ENCODE results near the gene LONP2.

DNA sequence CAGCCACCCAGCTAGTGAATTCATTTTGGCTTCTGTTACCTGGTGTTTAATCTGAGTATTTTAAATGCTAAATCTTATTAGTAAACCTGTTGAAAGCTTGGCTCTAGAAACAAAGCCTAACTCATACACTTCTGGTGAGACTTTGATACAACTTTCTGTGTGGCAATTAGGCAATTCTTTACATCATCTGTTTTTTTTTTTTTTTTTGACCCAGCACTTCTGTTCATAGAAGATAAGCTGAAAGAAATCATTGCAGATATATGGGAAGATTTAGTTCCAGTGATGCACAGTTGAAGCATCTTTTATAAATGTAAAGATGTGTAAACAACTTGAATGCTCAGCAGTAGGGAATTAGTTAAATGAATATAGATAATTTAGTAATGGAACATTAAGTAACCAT lies 24.9 kb downstream of the LONP2 start:
- TF ChIP-seq, protein P1, sequence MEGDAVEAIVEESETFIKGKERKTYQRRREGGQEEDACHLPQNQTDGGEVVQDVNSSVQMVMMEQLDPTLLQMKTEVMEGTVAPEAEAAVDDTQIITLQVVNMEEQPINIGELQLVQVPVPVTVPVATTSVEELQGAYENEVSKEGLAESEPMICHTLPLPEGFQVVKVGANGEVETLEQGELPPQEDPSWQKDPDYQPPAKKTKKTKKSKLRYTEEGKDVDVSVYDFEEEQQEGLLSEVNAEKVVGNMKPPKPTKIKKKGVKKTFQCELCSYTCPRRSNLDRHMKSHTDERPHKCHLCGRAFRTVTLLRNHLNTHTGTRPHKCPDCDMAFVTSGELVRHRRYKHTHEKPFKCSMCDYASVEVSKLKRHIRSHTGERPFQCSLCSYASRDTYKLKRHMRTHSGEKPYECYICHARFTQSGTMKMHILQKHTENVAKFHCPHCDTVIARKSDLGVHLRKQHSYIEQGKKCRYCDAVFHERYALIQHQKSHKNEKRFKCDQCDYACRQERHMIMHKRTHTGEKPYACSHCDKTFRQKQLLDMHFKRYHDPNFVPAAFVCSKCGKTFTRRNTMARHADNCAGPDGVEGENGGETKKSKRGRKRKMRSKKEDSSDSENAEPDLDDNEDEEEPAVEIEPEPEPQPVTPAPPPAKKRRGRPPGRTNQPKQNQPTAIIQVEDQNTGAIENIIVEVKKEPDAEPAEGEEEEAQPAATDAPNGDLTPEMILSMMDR (conservative IDR thresholded peaks at IDR 0.05; ENCODE audit: low read depth in 2 of 2): no peak
- TF ChIP-seq EZH2phosphoT487 (IDR thresholded peaks at IDR 0.05; ENCODE audit: unreplicated experiment) (no peak), EZH2 (IDR thresholded peaks at IDR 0.05; ENCODE audit: low read depth, unreplicated experiment) (no peak), CREB1 (CRISPR knock-in tag; IDR thresholded peaks at IDR 0.05; ENCODE audit: low read depth) (no peak), POLR2AphosphoS5 (IDR thresholded peaks at IDR 0.05; ENCODE audit: low read depth) (no peak), ZNF331 (CRISPR knock-in tag; IDR thresholded peaks at IDR 0.05; ENCODE audit: low read depth) (no peak)
- TF ChIP-seq, protein P2, sequence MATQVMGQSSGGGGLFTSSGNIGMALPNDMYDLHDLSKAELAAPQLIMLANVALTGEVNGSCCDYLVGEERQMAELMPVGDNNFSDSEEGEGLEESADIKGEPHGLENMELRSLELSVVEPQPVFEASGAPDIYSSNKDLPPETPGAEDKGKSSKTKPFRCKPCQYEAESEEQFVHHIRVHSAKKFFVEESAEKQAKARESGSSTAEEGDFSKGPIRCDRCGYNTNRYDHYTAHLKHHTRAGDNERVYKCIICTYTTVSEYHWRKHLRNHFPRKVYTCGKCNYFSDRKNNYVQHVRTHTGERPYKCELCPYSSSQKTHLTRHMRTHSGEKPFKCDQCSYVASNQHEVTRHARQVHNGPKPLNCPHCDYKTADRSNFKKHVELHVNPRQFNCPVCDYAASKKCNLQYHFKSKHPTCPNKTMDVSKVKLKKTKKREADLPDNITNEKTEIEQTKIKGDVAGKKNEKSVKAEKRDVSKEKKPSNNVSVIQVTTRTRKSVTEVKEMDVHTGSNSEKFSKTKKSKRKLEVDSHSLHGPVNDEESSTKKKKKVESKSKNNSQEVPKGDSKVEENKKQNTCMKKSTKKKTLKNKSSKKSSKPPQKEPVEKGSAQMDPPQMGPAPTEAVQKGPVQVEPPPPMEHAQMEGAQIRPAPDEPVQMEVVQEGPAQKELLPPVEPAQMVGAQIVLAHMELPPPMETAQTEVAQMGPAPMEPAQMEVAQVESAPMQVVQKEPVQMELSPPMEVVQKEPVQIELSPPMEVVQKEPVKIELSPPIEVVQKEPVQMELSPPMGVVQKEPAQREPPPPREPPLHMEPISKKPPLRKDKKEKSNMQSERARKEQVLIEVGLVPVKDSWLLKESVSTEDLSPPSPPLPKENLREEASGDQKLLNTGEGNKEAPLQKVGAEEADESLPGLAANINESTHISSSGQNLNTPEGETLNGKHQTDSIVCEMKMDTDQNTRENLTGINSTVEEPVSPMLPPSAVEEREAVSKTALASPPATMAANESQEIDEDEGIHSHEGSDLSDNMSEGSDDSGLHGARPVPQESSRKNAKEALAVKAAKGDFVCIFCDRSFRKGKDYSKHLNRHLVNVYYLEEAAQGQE (IDR thresholded peaks at IDR 0.05; ENCODE audit: unreplicated experiment): no peak

All from GM23338 (cell line).